Measurements from ENCODE around the gene CAPNS1. TPM values are rescaled to one million over a fixed set of nuclear protein-coding genes. Genes with fewer than 3 reads are reported as not detected.

Gene CAPNS1
- total RNA-seq, 1 experiment from 2014 or later = 489 TPM

- TF ChIP-seq CTCF (IDR thresholded peaks at IDR 0.05; ENCODE audit: insufficient read depth in 1 of 2, low read depth in 1 of 2, low read length in 1 of 2, severe bottlenecking in 1 of 2, unreplicated experiment in 1 of 2) = peak; percentile 23 to 45
- POLR2A ChIA-PET = interaction anchor here (0.9 to 1.5 kb wide), 2 partner anchors 14 to 105 kb away, joined by 3 to 10 read pairs; partner anchors contain the start of gene SYNE4
- Histone ChIP-seq H3K27me3 (replicated peaks; ENCODE audit: control insufficient read depth, insufficient read depth, low read length) (no peaks in the 10 kb centered on the region), H3K4me1 (peaks cover 7% of the 10 kb centered on the region; the same call in 1 of the 2 replicates), H3K9me3 (no peaks in the 10 kb centered on the region), H3K4me3 (ENCODE audit: low read depth, low read length) (peak overlapping the region; percentile 92), H3K36me3 (ENCODE audit: control insufficient read depth, insufficient read depth, low read length) (peaks cover 8% of the 10 kb centered on the region; the same call in 1 of the 2 replicates)
- Mint-ChIP-seq H3K36me3 (ENCODE audit: insufficient read depth, unreplicated experiment) (peaks cover 59% of the 10 kb centered on the region), H3K4me3 (ENCODE audit: unreplicated experiment) (peak overlapping the region; percentile 92), H3K9me3 (ENCODE audit: unreplicated experiment) (no peaks in the 10 kb centered on the region), H3K27me3 (ENCODE audit: insufficient read depth, unreplicated experiment) (no peaks in the 10 kb centered on the region), H3K4me1 (ENCODE audit: low read depth, unreplicated experiment) (peaks cover 28% of the 10 kb centered on the region), H3K27ac (ENCODE audit: unreplicated experiment) (peak overlapping the region; percentile 96)
- TSS peak; percentile 56 for BruUV-seq (replicated peaks)
- intact Hi-C loops (cut with micrococcal nuclease; ENCODE audit: unreplicated experiment) = loop anchor here (2.0 kb wide), 1 partner anchor 25 kb away; no protein-coding TSS in a partner anchor
- peak in 1 of 2 experiments; percentile 54 for DNase-seq
- CTCF ChIA-PET = no interaction called here
Measured at GRCh38 chr19:36113894-36114720, 25.8 kb upstream of the CAPNS1 start.

- no peak for TF ChIP-seq CTCF (IDR thresholded peaks at IDR 0.05; ENCODE audit: insufficient read depth in 1 of 2, low read depth in 1 of 2, low read length in 1 of 2, severe bottlenecking in 1 of 2, unreplicated experiment in 1 of 2)
- Mint-ChIP-seq H3K27ac (ENCODE audit: unreplicated experiment) (peak within 1 kb of the TSS; percentile 96), H3K4me1 (ENCODE audit: low read depth, unreplicated experiment) (peaks cover 31% of the 10 kb centered on the region), H3K36me3 (ENCODE audit: insufficient read depth, unreplicated experiment) (peaks cover 67% of the 10 kb centered on the region), H3K9me3 (ENCODE audit: unreplicated experiment) (no peaks in the 10 kb centered on the region), H3K4me3 (ENCODE audit: unreplicated experiment) (peak within 1 kb of the TSS; percentile 92), H3K27me3 (ENCODE audit: insufficient read depth, unreplicated experiment) (no peaks in the 10 kb centered on the region)
- Histone ChIP-seq H3K27me3 (replicated peaks; ENCODE audit: control insufficient read depth, insufficient read depth, low read length) (no peaks in the 10 kb centered on the region), H3K4me3 (ENCODE audit: low read depth, low read length) (peak within 1 kb of the TSS; percentile 92), H3K4me1 (peaks cover 9% of the 10 kb centered on the region; the same call in 1 of the 2 replicates), H3K36me3 (ENCODE audit: control insufficient read depth, insufficient read depth, low read length) (peaks cover 8% of the 10 kb centered on the region; the same call in 1 of the 2 replicates), H3K9me3 (no peaks in the 10 kb centered on the region)
- POLR2A ChIA-PET = interaction anchor here (0.7 to 1.9 kb wide), 9 partner anchors 9 to 467 kb away, joined by 3 to 13 read pairs (median 4); partner anchors contain the start of genes ALKBH6, COX6B1, SYNE4 and THAP8
- BruUV-seq (replicated peaks) = no TSS peak
- CTCF ChIA-PET = interaction anchor here (1.0 to 2.2 kb wide), 3 partner anchors 13 to 59 kb away, joined by 3 to 27 read pairs (median 3); no protein-coding TSS in a partner anchor
- intact Hi-C loops (cut with micrococcal nuclease; ENCODE audit: unreplicated experiment) = loop anchor here (1.0 to 2.0 kb wide), 5 partner anchors 12 to 184 kb away; partner anchors contain the start of genes ALKBH6, THAP8 and WDR62
- DNase-seq = peak; percentile 100
Measured at GRCh38 chr19:36114721-36115452, 25.0 kb upstream of the CAPNS1 start, which contains the start of gene POLR2I. Gene POLR2I, minus strand, starts transcription at chr19:36114875. Its CDS starts 19 bp downstream, at chr19:36114856.
